CD4-positive, alpha-beta T cell treated with Interferon alpha-2 for 1 hour (primary cell): ENCODE measurements around the gene ADGRA1.

Experiments used
- DNase-seq, 2 donors: peaks; one replicate each; pipeline ENCODE4 v3.0.0-alpha.2; 2020 to 2022

ADGRA1 gene

GRCh38 chr10:133056651-133057178 lies 31.0 kb upstream of the ADGRA1 start:
- DNase-seq: no peak

GRCh38 chr10:133058331-133059092 lies 29.2 kb upstream of the ADGRA1 start:
- no peak for DNase-seq

GRCh38 chr10:133059093-133059470 lies 28.6 kb upstream of the ADGRA1 start:
- DNase-seq: no peak

GRCh38 chr10:133059571-133059970 lies 28.2 kb upstream of the ADGRA1 start:
- no peak for DNase-seq

- DNase-seq: no peak
Observed at GRCh38 chr10:133060022-133060421, 27.7 kb upstream of the ADGRA1 start.

GRCh38 chr10:133060466-133060865 lies 27.3 kb upstream of the ADGRA1 start:
- DNase-seq: no peak

GRCh38 chr10:133060881-133061280 lies 26.8 kb upstream of the ADGRA1 start:
- DNase-seq: no peak

- no peak for DNase-seq
Observed at GRCh38 chr10:133061296-133062038, 26.3 kb upstream of the ADGRA1 start.

GRCh38 chr10:133062085-133062484 lies 25.6 kb upstream of the ADGRA1 start:
- DNase-seq: no peak

GRCh38 chr10:133062635-133063034 lies 25.1 kb upstream of the ADGRA1 start:
- no peak for DNase-seq

- DNase-seq: no peak
Observed at GRCh38 chr10:133067149-133068105, 20.3 kb upstream of the ADGRA1 start.

- DNase-seq: no peak
Observed at GRCh38 chr10:133068111-133069032, 19.4 kb upstream of the ADGRA1 start.

- DNase-seq: no peak
Observed at GRCh38 chr10:133069033-133069525, 18.6 kb upstream of the ADGRA1 start.

- no peak for DNase-seq
Observed at GRCh38 chr10:133070405-133070804, 17.3 kb upstream of the ADGRA1 start.

GRCh38 chr10:133070810-133071209 lies 16.9 kb upstream of the ADGRA1 start:
- no peak for DNase-seq

GRCh38 chr10:133071733-133072132 lies 16.0 kb upstream of the ADGRA1 start:
- no peak for DNase-seq

GRCh38 chr10:133072196-133072595 lies 15.5 kb upstream of the ADGRA1 start:
- no peak for DNase-seq

- no peak for DNase-seq
Observed at GRCh38 chr10:133072720-133073390, 14.9 kb upstream of the ADGRA1 start.

GRCh38 chr10:133075346-133076137 lies 12.2 kb upstream of the ADGRA1 start:
- DNase-seq: no peak
